CD8-positive, alpha-beta memory T cell (primary cell): ENCODE results near the gene ACTR2. TPM values are rescaled to one million over a fixed set of nuclear protein-coding genes. Genes with fewer than 3 reads are reported as not detected.

Experiments used
- CTCF ChIA-PET: fragments of 350-600 bp; sonication (Branson Sonifier 250); formaldehyde crosslinking; loops from one replicate; lab custom pipeline; 2021; ENCODE audit warnings: antibody characterized with exemption; lab: Charles Lee
- POLR2A ChIA-PET: fragments of 350-600 bp; sonication (Branson Sonifier 250); formaldehyde crosslinking; loops from one replicate; lab custom pipeline; 2021; ENCODE audit warnings: antibody characterized with exemption; lab: Charles Lee
- DNase-seq, 5 donors: peaks; one replicate each; pipeline versions ENCODE4 v3.0.0 to v3.0.0-alpha.2; 2020 to 2022; ENCODE audit warnings: mixed read lengths in 1 of 5
- H3K27ac ChIP-seq: one replicate; pipeline ENCODE4 v1.7.0; 2013; ENCODE audit warnings: low read depth, mild to moderate bottlenecking, low read length, moderate library complexity
- H3K27me3 ChIP-seq: 2 replicates; pipeline ENCODE4 v1.7.0; 2013; ENCODE audit warnings: low read length, mild to moderate bottlenecking; ENCODE audit not compliant: insufficient read depth, poor library complexity, severe bottlenecking
- H3K36me3 ChIP-seq: 2 replicates; pipeline ENCODE4 v1.7.0; 2013; ENCODE audit warnings: mild to moderate bottlenecking, low read length, moderate library complexity; ENCODE audit not compliant: insufficient read depth
- H3K4me1 ChIP-seq: 2 replicates; pipeline ENCODE4 v1.7.0; 2013; ENCODE audit warnings: mild to moderate bottlenecking, low read length, moderate library complexity; ENCODE audit not compliant: insufficient read depth
- H3K4me3 ChIP-seq: 2 replicates; pipeline ENCODE4 v1.7.0; 2013; ENCODE audit warnings: mild to moderate bottlenecking, low read length
- H3K9me3 ChIP-seq: 2 replicates; pipeline ENCODE4 v1.7.0; 2013; ENCODE audit warnings: mild to moderate bottlenecking, low read length
- H3K27ac Mint-ChIP-seq, 8 donors: one replicate each; pipeline ENCODE4 v1.8.0; 2020 to 2021; ENCODE audit warnings: mixed read lengths in 8 of 8, mild to moderate bottlenecking in 6 of 8, inconsistent platforms in 3 of 8, moderate library complexity in 3 of 8
- H3K27me3 Mint-ChIP-seq, 2 donors: one replicate each; pipeline ENCODE4 v1.8.0; 2020 to 2021; ENCODE audit warnings: mixed read lengths in 2 of 2, mild to moderate bottlenecking in 1 of 2, moderate library complexity in 1 of 2
- H3K36me3 Mint-ChIP-seq, 3 donors: one replicate each; pipeline ENCODE4 v1.8.0; 2020 to 2021; ENCODE audit warnings: mixed read lengths in 3 of 3, inconsistent platforms in 1 of 3, mild to moderate bottlenecking in 1 of 3
- H3K4me1 Mint-ChIP-seq, 3 donors: one replicate each; pipeline ENCODE4 v1.8.0; 2020 to 2021; ENCODE audit warnings: mixed read lengths in 3 of 3, inconsistent platforms in 1 of 3, mild to moderate bottlenecking in 1 of 3
- H3K4me3 Mint-ChIP-seq, 7 donors: one replicate each; pipeline ENCODE4 v1.8.0; 2020 to 2021; ENCODE audit warnings: mixed read lengths in 7 of 7, mild to moderate bottlenecking in 6 of 7, moderate library complexity in 4 of 7, inconsistent platforms in 2 of 7
- H3K9me3 Mint-ChIP-seq, 5 donors: one replicate each; pipeline ENCODE4 v1.8.0; 2020 to 2022; ENCODE audit warnings: mixed read lengths in 5 of 5, mild to moderate bottlenecking in 3 of 5, moderate library complexity in 2 of 5, inconsistent platforms in 1 of 5
- polyA plus RNA-seq: library from polyadenylated mRNA; unstranded; fragments of 300-500 nt; fragmentation: Illumina TruSeq; gene quantifications from one replicate; pipeline ENCODE4 v1.2.3, GENCODE V29; 2021
- total RNA-seq, 2 experiments: library from RNA; stranded (reverse); gene quantifications; one replicate each; pipeline ENCODE4 v1.2.3, GENCODE V29; 2021

Gene ACTR2
- total and polyA plus RNA-seq, 3 experiments from 2014 or later: 294 to 306 (median 299) TPM

DNA sequence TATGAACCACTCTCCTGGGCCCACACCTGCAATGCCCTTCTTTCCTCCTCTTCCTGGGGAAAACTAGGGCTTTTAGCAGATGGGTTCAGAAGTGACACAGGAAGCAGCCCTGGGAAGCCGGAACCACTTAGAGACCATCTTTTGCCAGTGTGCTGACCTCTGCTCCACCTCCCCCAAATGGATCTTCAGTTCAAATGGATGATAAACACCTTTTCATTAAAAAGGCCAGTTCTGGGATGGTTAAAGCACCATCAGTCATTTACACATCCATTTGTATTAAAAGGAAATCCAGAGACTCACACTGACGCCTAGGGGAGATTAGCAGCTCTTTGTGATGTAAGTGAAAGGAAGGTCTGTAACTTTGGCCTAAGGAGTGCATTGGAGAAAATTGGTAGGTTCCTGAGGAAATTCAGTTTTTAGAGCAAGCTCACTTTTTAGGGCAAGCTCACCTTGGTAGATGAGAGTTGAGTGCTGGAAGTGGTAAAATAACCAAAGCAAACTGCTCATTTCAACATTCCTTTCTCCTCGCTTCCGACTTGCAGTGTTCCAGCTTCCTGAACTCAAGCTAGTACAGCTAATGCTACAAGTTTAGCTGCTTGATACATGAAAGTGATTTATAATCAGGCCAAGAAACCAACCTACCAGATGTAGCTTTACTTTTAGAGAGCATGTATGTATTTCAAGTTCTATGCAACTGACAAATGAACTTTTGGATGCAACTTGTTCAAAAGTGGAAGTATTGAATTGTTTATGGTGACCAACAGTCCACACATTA is 47.7 kb downstream of the ACTR2 start:
- Histone ChIP-seq H3K9me3 (no peaks in the 10 kb centered on the region), H3K4me3 (no peak overlapping the region), H3K4me1 (peaks cover 12% of the 10 kb centered on the region), H3K27ac (no peak overlapping the region), H3K27me3 (no peaks in the 10 kb centered on the region), H3K36me3 (peaks cover 11% of the 10 kb centered on the region)
- DNase-seq: no peak
- no peaks in the 10 kb centered on the region for H3K9me3 Mint-ChIP-seq
- H3K4me3 Mint-ChIP-seq: no peak overlapping the region
- ChIA-PET POLR2A (interaction anchor here (0.6 kb wide), 1 partner anchor 173 kb away, joined by 3 read pairs; no protein-coding TSS in a partner anchor), CTCF (no interaction called here)
- H3K36me3 Mint-ChIP-seq: peaks cover 0 to 30% (median 9%) of the 10 kb centered on the region in 3 donors
- H3K4me1 Mint-ChIP-seq: peaks cover 12 to 28% (median 17%) of the 10 kb centered on the region in 3 donors
- no peaks in the 10 kb centered on the region for H3K27me3 Mint-ChIP-seq
- H3K27ac Mint-ChIP-seq: peak overlapping the region in 7 of 8 donors; percentile 4 to 47 (median 26)

DNA sequence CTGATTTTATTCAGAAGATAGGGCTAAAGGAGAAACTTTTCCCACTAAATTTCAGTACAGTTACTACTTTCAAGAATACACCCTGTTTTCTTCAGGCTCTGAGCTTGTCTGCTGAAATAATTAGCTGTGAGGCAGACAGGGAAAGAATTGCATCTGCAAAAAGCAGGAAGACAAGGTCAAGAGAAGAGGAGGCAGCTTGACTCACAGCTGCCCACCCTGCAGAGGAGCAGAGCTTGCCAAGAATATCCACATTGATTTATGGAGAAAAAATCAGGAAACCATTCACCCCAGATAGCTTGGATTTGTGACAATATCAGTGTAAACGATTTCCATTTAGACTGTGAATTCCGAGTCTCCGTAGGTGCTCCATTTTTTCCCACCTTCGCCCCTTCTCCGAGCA is 49.0 kb downstream of the ACTR2 start:
- Histone ChIP-seq H3K4me3 (no peak overlapping the region), H3K36me3 (peaks cover 8% of the 10 kb centered on the region), H3K27ac (no peak overlapping the region), H3K4me1 (peaks cover 12% of the 10 kb centered on the region), H3K9me3 (no peaks in the 10 kb centered on the region), H3K27me3 (no peaks in the 10 kb centered on the region)
- CTCF ChIA-PET: interaction anchor here (1.1 kb wide), 1 partner anchor 11 kb away, joined by 3 read pairs; no protein-coding TSS in a partner anchor
- Mint-ChIP-seq H3K36me3 (peaks cover 0 to 24% (median 7%) of the 10 kb centered on the region in 3 donors), H3K4me3 (no peak overlapping the region), H3K9me3 (no peaks in the 10 kb centered on the region), H3K27ac (peak overlapping the region in 2 of 8 donors; percentile 37 to 40), H3K27me3 (no peaks in the 10 kb centered on the region), H3K4me1 (peaks cover 12 to 28% (median 17%) of the 10 kb centered on the region in 3 donors)
- DNase-seq: no peak
- POLR2A ChIA-PET: interaction anchor here (0.5 kb wide), 1 partner anchor 49 kb away, joined by 3 read pairs; no protein-coding TSS in a partner anchor

DNA sequence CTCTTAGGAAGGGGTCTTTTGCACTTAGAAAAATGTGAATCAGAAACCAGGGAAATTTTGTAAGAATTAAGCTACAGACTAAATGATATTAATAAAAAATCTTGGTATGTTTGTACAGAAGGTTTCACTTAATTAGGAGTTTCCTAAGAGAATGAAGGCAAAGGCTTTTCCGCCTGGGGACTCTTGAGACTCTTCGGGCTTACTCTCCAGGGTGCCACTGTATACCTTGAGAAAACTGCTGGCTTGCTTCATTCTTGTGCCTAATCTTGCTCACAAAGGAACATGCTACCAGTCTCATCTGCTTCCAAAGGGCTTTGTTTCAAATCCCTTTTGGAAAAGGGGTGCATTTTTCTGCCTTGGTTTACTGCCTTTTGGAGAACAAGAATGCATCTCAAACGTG is 49.5 kb downstream of the ACTR2 start:
- H3K27me3 Mint-ChIP-seq: no peaks in the 10 kb centered on the region
- POLR2A ChIA-PET: no interaction called here
- H3K27me3 ChIP-seq: no peaks in the 10 kb centered on the region
- peaks cover 0 to 20% (median 5%) of the 10 kb centered on the region in 3 donors for H3K36me3 Mint-ChIP-seq
- H3K27ac ChIP-seq: no peak overlapping the region
- H3K9me3 ChIP-seq: no peaks in the 10 kb centered on the region
- H3K4me1 ChIP-seq: peaks cover 12% of the 10 kb centered on the region
- DNase-seq: no peak
- CTCF ChIA-PET: interaction anchor here (1.1 kb wide), 1 partner anchor 12 kb away, joined by 3 read pairs; no protein-coding TSS in a partner anchor
- no peak overlapping the region for H3K4me3 Mint-ChIP-seq
- H3K36me3 ChIP-seq: peaks cover 5% of the 10 kb centered on the region
- no peaks in the 10 kb centered on the region for H3K9me3 Mint-ChIP-seq
- H3K27ac Mint-ChIP-seq: no peak overlapping the region
- H3K4me3 ChIP-seq: no peak overlapping the region
- H3K4me1 Mint-ChIP-seq: peaks cover 12 to 28% (median 17%) of the 10 kb centered on the region in 3 donors

DNA sequence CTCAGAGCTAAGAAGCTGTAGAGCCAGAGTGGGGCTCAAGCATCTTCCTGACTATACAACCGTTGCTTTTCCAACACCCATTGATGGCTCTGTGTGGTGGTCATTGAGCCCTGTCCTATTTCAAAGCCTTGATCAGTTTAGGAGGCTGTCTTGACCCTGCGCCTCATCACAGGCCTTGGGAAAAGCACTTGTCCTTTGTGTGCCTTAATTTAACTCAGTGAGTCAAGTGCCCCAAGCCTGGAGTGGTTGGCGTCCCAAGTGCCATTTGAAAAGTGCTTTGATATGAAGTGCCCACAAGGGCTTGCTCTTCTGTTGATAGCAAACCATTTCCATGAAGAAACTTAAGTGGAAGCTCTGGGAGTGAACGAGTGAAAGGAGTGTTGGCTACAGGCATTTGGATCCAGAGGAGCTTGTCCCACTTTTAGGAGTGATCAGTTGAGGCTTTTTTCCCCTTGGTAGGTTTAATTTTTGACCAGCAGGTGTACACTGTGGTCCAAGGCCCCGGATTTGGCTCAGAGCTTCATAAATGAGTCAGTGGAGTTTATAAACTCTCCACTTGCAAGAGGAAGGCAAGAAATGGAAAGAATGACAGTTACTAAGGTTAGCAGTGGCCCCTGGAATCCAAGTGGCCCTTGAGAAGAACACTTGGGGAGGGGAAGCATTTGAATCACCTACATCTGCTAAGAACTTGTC is 50.3 kb downstream of the ACTR2 start:
- Mint-ChIP-seq H3K36me3 (peaks cover 0 to 12% (median 2%) of the 10 kb centered on the region in 3 donors), H3K4me1 (peaks cover 12 to 28% (median 17%) of the 10 kb centered on the region in 3 donors), H3K9me3 (no peaks in the 10 kb centered on the region), H3K27me3 (no peaks in the 10 kb centered on the region), H3K4me3 (no peak overlapping the region), H3K27ac (no peak overlapping the region)
- no peaks in the 10 kb centered on the region for H3K27me3 ChIP-seq
- peaks cover under 1% of the 10 kb centered on the region for H3K36me3 ChIP-seq
- POLR2A ChIA-PET: no interaction called here
- no peak for DNase-seq
- no peak overlapping the region for H3K4me3 ChIP-seq
- CTCF ChIA-PET: interaction anchor here (0.5 kb wide), 1 partner anchor 213 kb away, joined by 3 read pairs; no protein-coding TSS in a partner anchor
- H3K4me1 ChIP-seq: peaks cover 12% of the 10 kb centered on the region
- no peaks in the 10 kb centered on the region for H3K9me3 ChIP-seq
- H3K27ac ChIP-seq: no peak overlapping the region

DNA sequence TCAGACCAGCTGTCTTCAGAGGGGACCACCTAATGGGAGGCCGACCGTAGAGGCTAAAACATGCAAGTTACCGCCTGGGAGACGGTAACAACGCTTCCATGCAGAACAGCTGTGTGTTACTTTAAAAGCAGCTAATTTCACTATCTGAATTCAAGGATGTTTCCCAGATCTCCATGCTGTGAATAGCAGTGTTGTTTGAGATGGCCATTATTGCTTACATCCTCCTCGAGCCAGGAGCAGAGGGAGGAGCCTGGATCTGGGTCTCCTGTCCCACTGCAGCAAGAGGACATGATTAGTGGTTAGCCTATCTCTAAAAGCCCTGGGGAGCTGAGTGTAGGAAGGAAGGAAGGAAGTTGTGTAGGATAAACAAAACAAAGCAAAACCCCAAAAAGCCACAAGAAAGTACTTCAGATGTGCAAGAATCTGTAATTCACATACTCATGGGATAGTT is 50.9 kb downstream of the ACTR2 start:
- CTCF ChIA-PET: interaction anchor here (0.5 kb wide), 1 partner anchor 214 kb away, joined by 3 read pairs; no protein-coding TSS in a partner anchor

DNA sequence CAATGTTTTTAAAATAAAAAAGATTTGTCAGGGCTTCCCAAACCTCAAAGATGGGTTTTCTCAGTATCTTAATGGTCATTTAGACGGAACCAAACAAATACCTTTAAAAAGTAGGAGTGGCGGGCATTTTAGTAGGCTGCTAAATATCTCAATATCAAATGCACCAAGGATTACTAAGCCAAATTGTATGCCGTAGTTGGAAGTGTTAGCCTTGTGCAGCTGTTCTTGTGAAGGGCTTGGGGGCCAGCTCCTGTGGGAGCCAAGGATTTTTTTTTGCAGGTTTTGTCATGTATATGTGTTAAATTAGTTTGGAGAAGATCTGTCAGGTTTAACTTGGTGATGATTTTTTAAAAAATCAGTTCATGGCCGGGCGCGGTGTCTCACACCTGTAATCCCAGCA is 52.1 kb downstream of the ACTR2 start:
- no peak overlapping the region for H3K4me3 Mint-ChIP-seq
- Histone ChIP-seq H3K4me3 (no peak overlapping the region), H3K4me1 (peaks cover 12% of the 10 kb centered on the region), H3K9me3 (no peaks in the 10 kb centered on the region), H3K36me3 (no peaks in the 10 kb centered on the region), H3K27me3 (no peaks in the 10 kb centered on the region), H3K27ac (no peak overlapping the region)
- no peaks in the 10 kb centered on the region for H3K9me3 Mint-ChIP-seq
- no peaks in the 10 kb centered on the region for H3K36me3 Mint-ChIP-seq
- no peak overlapping the region for H3K27ac Mint-ChIP-seq
- DNase-seq: no peak
- H3K4me1 Mint-ChIP-seq: peaks cover 12 to 28% (median 17%) of the 10 kb centered on the region in 3 donors
- POLR2A ChIA-PET: interaction anchor here (0.7 kb wide), 1 partner anchor 11 kb away, joined by 4 read pairs; no protein-coding TSS in a partner anchor
- CTCF ChIA-PET: no interaction called here
- H3K27me3 Mint-ChIP-seq: no peaks in the 10 kb centered on the region

More for the DNA sequence above, 50.9 kb downstream of the ACTR2 start:
- Mint-ChIP-seq H3K27ac (peak overlapping the region in 1 of 8 donors; percentile 19), H3K4me3 (peak overlapping the region in 1 of 7 donors; percentile 20), H3K9me3 (no peaks in the 10 kb centered on the region), H3K36me3 (peaks cover 0 to 6% (median under 1%) of the 10 kb centered on the region in 3 donors), H3K4me1 (peaks cover 12 to 28% (median 17%) of the 10 kb centered on the region in 3 donors), H3K27me3 (no peaks in the 10 kb centered on the region)
- no peaks in the 10 kb centered on the region for H3K9me3 ChIP-seq
- no peaks in the 10 kb centered on the region for H3K36me3 ChIP-seq
- H3K4me3 ChIP-seq: no peak overlapping the region
- DNase-seq: no peak
- POLR2A ChIA-PET: no interaction called here
- H3K4me1 ChIP-seq: peaks cover 12% of the 10 kb centered on the region
- no peak overlapping the region for H3K27ac ChIP-seq
- no peaks in the 10 kb centered on the region for H3K27me3 ChIP-seq

DNA sequence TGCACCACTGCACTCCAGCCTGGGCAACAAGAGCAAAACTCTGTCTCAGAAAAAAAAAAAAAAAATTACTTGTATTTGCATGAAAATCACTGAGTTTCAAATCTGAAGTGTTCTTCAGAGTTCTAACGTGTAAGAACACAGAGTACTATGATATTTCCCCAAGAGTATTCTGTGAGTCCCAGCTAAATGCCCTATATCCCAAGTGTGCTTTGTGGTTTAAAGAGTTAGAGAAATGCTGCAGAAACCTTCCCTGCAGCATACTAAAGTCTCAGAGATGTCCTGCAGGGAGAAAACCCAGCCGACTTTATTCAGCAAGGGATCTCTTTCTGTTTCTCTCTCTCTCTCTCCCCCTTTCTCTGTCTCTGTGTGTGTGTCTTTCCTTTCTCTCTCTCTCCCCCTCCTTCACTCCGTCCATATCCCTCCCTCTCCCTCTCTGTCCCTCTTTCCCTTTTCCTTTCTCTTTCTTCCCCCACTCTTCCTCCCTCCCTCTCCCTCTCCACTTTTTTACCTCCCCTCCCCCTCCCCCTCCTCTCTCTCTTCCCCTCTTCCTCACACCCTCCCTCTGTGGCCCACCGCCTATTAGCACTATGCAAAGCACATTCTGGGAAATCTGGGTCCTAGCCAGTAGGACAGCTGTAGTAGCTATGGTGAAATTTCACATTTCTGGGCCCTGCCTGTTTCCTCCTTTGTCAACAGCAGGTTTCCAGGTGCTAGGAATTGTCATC is 54.2 kb downstream of the ACTR2 start:
- Mint-ChIP-seq H3K4me1 (peaks cover 12 to 20% (median 14%) of the 10 kb centered on the region in 3 donors), H3K4me3 (no peak overlapping the region), H3K36me3 (no peaks in the 10 kb centered on the region), H3K27ac (no peak overlapping the region), H3K27me3 (no peaks in the 10 kb centered on the region), H3K9me3 (no peaks in the 10 kb centered on the region)
- ChIA-PET POLR2A (no interaction called here), CTCF (no interaction called here)
- no peak overlapping the region for H3K27ac ChIP-seq
- H3K4me3 ChIP-seq: no peak overlapping the region
- H3K9me3 ChIP-seq: no peaks in the 10 kb centered on the region
- H3K36me3 ChIP-seq: no peaks in the 10 kb centered on the region
- DNase-seq: no peak
- H3K4me1 ChIP-seq: peaks cover 12% of the 10 kb centered on the region
- no peaks in the 10 kb centered on the region for H3K27me3 ChIP-seq
